Activated B cell treated with CpG ODN at 0.5 μM for 24 hours (primary cell): Measurements from ENCODE around the gene FLYWCH2. TPM values are rescaled to one million over a fixed set of nuclear protein-coding genes. Genes with fewer than 3 reads are reported as not detected.

Experiments
- ATAC-seq: fragments of 200-7000 bp; cut with Tn5 transposase; one replicate; pipeline ENCODE4 v1.10.0; 2021; ENCODE audit warnings: low read depth, mild to moderate bottlenecking, moderate library complexity
- CTCF ChIA-PET: fragments of 350-600 bp; sonication (Branson Sonifier 250); formaldehyde crosslinking; loops from one replicate; lab custom pipeline; 2021; ENCODE audit warnings: antibody characterized with exemption; lab: Charles Lee
- POLR2A ChIA-PET: fragments of 350-600 bp; sonication (Branson Sonifier 250); formaldehyde crosslinking; loops from one replicate; lab custom pipeline; 2021; ENCODE audit warnings: antibody characterized with exemption; lab: Charles Lee
- DNase-seq: peaks from one replicate; pipeline ENCODE4 v3.0.0; 2022
- H3K27ac Mint-ChIP-seq: one replicate; pipeline ENCODE4 v1.8.0; 2020; ENCODE audit warnings: mixed read lengths
- H3K27me3 Mint-ChIP-seq: one replicate; pipeline ENCODE4 v1.8.0; 2021; ENCODE audit warnings: mixed read lengths
- H3K36me3 Mint-ChIP-seq: one replicate; pipeline ENCODE4 v1.8.0; 2021; ENCODE audit warnings: low read depth, mixed read lengths
- H3K4me1 Mint-ChIP-seq: one replicate; pipeline ENCODE4 v1.8.0; 2021; ENCODE audit warnings: mixed read lengths
- H3K4me3 Mint-ChIP-seq: one replicate; pipeline ENCODE4 v1.8.0; 2020; ENCODE audit warnings: mild to moderate bottlenecking, mixed read lengths
- H3K9me3 Mint-ChIP-seq: one replicate; pipeline ENCODE4 v1.8.0; 2020; ENCODE audit warnings: mixed read lengths
- CTCF ChIP-seq: fragments of 200-600 bp; IDR thresholded peaks from one replicate; pipeline ENCODE4 v1.8.0; 2022; ENCODE audit warnings: antibody characterized with exemption, mild to moderate bottlenecking
- intact Hi-C: fragments of 100-400 bp; cut with micrococcal nuclease; formaldehyde crosslinking; loops from one replicate; pipeline ENCODE4 v1.15.1; 2024
- total RNA-seq: library from RNA; stranded (reverse); gene quantifications from 2 replicates; pipeline ENCODE4 v1.2.3, GENCODE V29; 2022

FLYWCH2 gene
- total RNA-seq, 1 donor from 2014 or later, result 19.4 TPM

GRCh38 chr16:2871926-2872325, 11.1 kb upstream of the FLYWCH2 start:
- no peak for DNase-seq
- intact Hi-C loops, result no loop called here
- no peaks in the 10 kb centered on the region for H3K9me3 Mint-ChIP-seq
- no peak overlapping the region for H3K27ac Mint-ChIP-seq
- ChIA-PET CTCF (interaction anchor here (1.7 to 2.4 kb wide), 3 partner anchors 35 to 55 kb away, joined by 7 to 12 read pairs (median 8); no protein-coding TSS in a partner anchor), POLR2A (interaction anchor here (0.6 to 0.7 kb wide), 2 partner anchors 9 to 40 kb away, joined by 6 to 7 read pairs; partner anchors contain the start of gene FLYWCH1)
- peaks cover 7% of the 10 kb centered on the region for H3K4me1 Mint-ChIP-seq
- no peak for TF ChIP-seq CTCF
- H3K4me3 Mint-ChIP-seq, result no peak overlapping the region
- no peak for ATAC-seq
- no peaks in the 10 kb centered on the region for H3K27me3 Mint-ChIP-seq
- H3K36me3 Mint-ChIP-seq, result peaks cover 2% of the 10 kb centered on the region

GRCh38 chr16:2874032-2874911, 8.7 kb upstream of the FLYWCH2 start:
- TF ChIP-seq CTCF, result no peak
- CTCF ChIA-PET, result interaction anchor here (0.6 to 2.4 kb wide), 6 partner anchors 9 to 46 kb away, joined by 3 to 15 read pairs (median 5); partner anchors contain the start of genes FLYWCH1 and FLYWCH2
- Mint-ChIP-seq H3K4me1 (no peaks in the 10 kb centered on the region), H3K36me3 (no peaks in the 10 kb centered on the region), H3K9me3 (no peaks in the 10 kb centered on the region), H3K4me3 (no peak overlapping the region), H3K27me3 (peaks cover 1% of the 10 kb centered on the region), H3K27ac (no peak overlapping the region)
- no peak for ATAC-seq
- no peak for DNase-seq
- POLR2A ChIA-PET, result interaction anchor here (0.7 to 1.1 kb wide), 6 partner anchors 15 to 913 kb away, joined by 3 to 11 read pairs (median 5); no protein-coding TSS in a partner anchor
- intact Hi-C loops, result loop anchor here (2.0 kb wide), 2 partner anchors 53 to 109 kb away; no protein-coding TSS in a partner anchor

GRCh38 chr16:2874912-2875362, 8.1 kb upstream of the FLYWCH2 start:
- no peaks in the 10 kb centered on the region for H3K36me3 Mint-ChIP-seq
- H3K9me3 Mint-ChIP-seq, result no peaks in the 10 kb centered on the region
- H3K4me3 Mint-ChIP-seq, result no peak overlapping the region
- ATAC-seq (peak; percentile 100), DNase-seq (peak; percentile 51)
- TF ChIP-seq CTCF, result peak; percentile 54
- no peak overlapping the region for H3K27ac Mint-ChIP-seq
- intact Hi-C loops, result loop anchor here (1.0 to 2.0 kb wide), 5 partner anchors 8 to 108 kb away; partner anchors contain the start of gene FLYWCH2
- H3K4me1 Mint-ChIP-seq, result no peaks in the 10 kb centered on the region
- peaks cover 1% of the 10 kb centered on the region for H3K27me3 Mint-ChIP-seq
- ChIA-PET POLR2A (interaction anchor here (0.7 to 1.1 kb wide), 6 partner anchors 14 to 914 kb away, joined by 3 to 11 read pairs (median 5); no protein-coding TSS in a partner anchor), CTCF (interaction anchor here (0.6 to 2.4 kb wide), 7 partner anchors 8 to 49 kb away, joined by 3 to 15 read pairs (median 4); partner anchors contain the start of genes FLYWCH1 and FLYWCH2)

- Mint-ChIP-seq H3K36me3 (peaks cover 3% of the 10 kb centered on the region), H3K9me3 (no peaks in the 10 kb centered on the region), H3K4me1 (peaks cover 12% of the 10 kb centered on the region), H3K27ac (no peak overlapping the region), H3K4me3 (no peak overlapping the region), H3K27me3 (peaks cover 1% of the 10 kb centered on the region)
- POLR2A ChIA-PET, result interaction anchor here (1.1 kb wide), 1 partner anchor 12 kb away, joined by 5 read pairs; no protein-coding TSS in a partner anchor
- ATAC-seq (no peak), DNase-seq (no peak)
- TF ChIP-seq CTCF, result no peak
- CTCF ChIA-PET, result interaction anchor here (0.8 to 1.6 kb wide), 2 partner anchors 16 to 40 kb away, joined by 3 to 4 read pairs; no protein-coding TSS in a partner anchor
- intact Hi-C loops, result no loop called here
These were observed 3.0 kb upstream of the FLYWCH2 start for GRCh38 chr16:2879854-2880508.
